Peyer's patch (tissue), 4 donors: ENCODE data around the gene PCDHGA5.

Experiments
- POLR2A ChIP-seq, 2 donors: fragments of 450-650 bp; IDR thresholded peaks; one replicate each; pipeline ENCODE4 v1.5.1; 2017; ENCODE audit warnings: antibody characterized with exemption in 2 of 2, mild to moderate bottlenecking in 2 of 2, moderate library complexity in 2 of 2
- TF ChIP-seq, protein P1 (sequence below), 6 experiments: fragments of 450-650 bp in 4 of 6; fragments of 200-600 bp in 2 of 6; sonication (generic) in 1 of 6; IDR thresholded peaks; one replicate each; pipeline ENCODE4 v1.5.1; 2017 to 2019; ENCODE audit warnings: antibody characterized with exemption in 6 of 6, mild to moderate bottlenecking in 3 of 6, moderate library complexity in 1 of 6

DNA sequence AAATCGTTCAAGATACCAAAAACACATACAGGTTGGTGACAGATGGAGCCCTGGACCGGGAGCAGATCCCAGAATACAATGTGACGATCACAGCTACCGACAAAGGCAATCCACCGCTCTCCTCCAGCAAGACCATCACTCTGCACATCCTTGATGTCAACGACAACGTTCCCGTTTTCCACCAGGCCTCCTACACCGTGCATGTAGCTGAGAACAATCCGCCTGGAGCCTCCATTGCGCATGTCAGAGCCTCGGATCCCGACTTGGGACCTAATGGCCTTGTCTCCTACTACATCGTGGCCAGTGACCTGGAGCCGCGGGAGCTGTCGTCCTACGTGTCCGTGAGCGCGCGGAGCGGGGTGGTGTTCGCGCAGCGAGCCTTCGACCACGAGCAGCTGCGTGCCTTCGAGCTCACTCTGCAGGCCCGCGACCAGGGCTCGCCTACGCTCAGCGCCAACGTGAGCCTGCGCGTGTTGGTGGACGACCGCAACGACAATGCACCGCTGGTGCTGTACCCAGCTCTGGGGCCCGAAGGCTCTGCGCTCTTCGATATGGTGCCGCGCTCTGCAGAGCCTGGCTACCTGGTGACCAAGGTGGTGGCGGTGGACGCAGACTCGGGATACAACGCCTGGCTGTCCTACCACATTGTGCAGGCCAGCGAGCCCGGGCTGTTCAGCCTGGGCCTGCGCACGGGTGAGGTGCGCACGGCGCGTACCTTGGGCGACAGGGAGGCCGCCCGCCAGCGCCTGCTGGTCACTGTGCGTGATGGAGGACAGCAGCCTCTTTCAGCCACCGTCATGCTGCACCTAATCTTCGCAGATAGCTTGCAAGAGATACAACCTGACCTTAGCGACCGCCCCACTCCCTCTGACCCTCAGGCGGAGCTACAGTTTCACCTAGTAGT lies 7.9 kb downstream of the PCDHGA5 start:
- TF ChIP-seq, protein P1, sequence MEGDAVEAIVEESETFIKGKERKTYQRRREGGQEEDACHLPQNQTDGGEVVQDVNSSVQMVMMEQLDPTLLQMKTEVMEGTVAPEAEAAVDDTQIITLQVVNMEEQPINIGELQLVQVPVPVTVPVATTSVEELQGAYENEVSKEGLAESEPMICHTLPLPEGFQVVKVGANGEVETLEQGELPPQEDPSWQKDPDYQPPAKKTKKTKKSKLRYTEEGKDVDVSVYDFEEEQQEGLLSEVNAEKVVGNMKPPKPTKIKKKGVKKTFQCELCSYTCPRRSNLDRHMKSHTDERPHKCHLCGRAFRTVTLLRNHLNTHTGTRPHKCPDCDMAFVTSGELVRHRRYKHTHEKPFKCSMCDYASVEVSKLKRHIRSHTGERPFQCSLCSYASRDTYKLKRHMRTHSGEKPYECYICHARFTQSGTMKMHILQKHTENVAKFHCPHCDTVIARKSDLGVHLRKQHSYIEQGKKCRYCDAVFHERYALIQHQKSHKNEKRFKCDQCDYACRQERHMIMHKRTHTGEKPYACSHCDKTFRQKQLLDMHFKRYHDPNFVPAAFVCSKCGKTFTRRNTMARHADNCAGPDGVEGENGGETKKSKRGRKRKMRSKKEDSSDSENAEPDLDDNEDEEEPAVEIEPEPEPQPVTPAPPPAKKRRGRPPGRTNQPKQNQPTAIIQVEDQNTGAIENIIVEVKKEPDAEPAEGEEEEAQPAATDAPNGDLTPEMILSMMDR (IDR thresholded peaks at IDR 0.05), result no peak
- no peak for TF ChIP-seq POLR2A (IDR thresholded peaks at IDR 0.05)
